HG03342 (cell line): Measurements from ENCODE around the gene PERM1.
"Not testable (repeated sequence)": the region's sequence is repeated elsewhere in the genome, so short reads cannot be mapped to it uniquely, and the experiment has no call there.

Source experiments
- ATAC-seq: cut with Tn5 transposase; IDR thresholded peaks from one replicate; pipeline ENCODE4 v1.9.1; 2021; ENCODE audit warnings: mild to moderate bottlenecking, moderate library complexity; ENCODE audit not compliant: unreplicated experiment

The PERM1 gene

GRCh38 chr1:979744-980072, 2.2 kb downstream of the PERM1 start:
- no peak for ATAC-seq

GRCh38 chr1:978835-979743, 2.8 kb downstream of the PERM1 start:
- ATAC-seq, result no peak

GRCh38 chr1:978069-978834, 3.6 kb downstream of the PERM1 start:
- ATAC-seq, result no peak

- not testable (repeated sequence) for ATAC-seq
These were observed 5.1 kb downstream of the PERM1 start for GRCh38 chr1:976791-977190.

- no peak for ATAC-seq
These were observed 5.8 kb downstream of the PERM1 start for GRCh38 chr1:975896-976683.

GRCh38 chr1:975365-975764, 6.5 kb downstream of the PERM1 start:
- no peak for ATAC-seq

- no peak for ATAC-seq
These were observed 7.1 kb downstream of the PERM1 start for GRCh38 chr1:974687-975328.

- no peak for ATAC-seq
These were observed 7.6 kb downstream of the PERM1 start for GRCh38 chr1:974293-974640.

- ATAC-seq, result no peak
These were observed 8.2 kb downstream of the PERM1 start for GRCh38 chr1:973459-974292.

- no peak for ATAC-seq
These were observed 9.0 kb downstream of the PERM1 start for GRCh38 chr1:972726-973458.

- ATAC-seq, result no peak
These were observed 10.0 kb downstream of the PERM1 start for GRCh38 chr1:971751-972506.

GRCh38 chr1:970973-971730, 10.7 kb downstream of the PERM1 start:
- no peak for ATAC-seq

GRCh38 chr1:970242-970972, 11.5 kb downstream of the PERM1 start:
- ATAC-seq, result no peak

- ATAC-seq, result no peak
These were observed 12.5 kb downstream of the PERM1 start for GRCh38 chr1:969260-969855.

- no peak for ATAC-seq
These were observed 14.2 kb downstream of the PERM1 start for GRCh38 chr1:967466-968343.

- peak; percentile 48 for ATAC-seq
These were observed 15.1 kb downstream of the PERM1 start for GRCh38 chr1:966704-967300.
